Measurements from ENCODE around the gene TRAIP.

DNA sequence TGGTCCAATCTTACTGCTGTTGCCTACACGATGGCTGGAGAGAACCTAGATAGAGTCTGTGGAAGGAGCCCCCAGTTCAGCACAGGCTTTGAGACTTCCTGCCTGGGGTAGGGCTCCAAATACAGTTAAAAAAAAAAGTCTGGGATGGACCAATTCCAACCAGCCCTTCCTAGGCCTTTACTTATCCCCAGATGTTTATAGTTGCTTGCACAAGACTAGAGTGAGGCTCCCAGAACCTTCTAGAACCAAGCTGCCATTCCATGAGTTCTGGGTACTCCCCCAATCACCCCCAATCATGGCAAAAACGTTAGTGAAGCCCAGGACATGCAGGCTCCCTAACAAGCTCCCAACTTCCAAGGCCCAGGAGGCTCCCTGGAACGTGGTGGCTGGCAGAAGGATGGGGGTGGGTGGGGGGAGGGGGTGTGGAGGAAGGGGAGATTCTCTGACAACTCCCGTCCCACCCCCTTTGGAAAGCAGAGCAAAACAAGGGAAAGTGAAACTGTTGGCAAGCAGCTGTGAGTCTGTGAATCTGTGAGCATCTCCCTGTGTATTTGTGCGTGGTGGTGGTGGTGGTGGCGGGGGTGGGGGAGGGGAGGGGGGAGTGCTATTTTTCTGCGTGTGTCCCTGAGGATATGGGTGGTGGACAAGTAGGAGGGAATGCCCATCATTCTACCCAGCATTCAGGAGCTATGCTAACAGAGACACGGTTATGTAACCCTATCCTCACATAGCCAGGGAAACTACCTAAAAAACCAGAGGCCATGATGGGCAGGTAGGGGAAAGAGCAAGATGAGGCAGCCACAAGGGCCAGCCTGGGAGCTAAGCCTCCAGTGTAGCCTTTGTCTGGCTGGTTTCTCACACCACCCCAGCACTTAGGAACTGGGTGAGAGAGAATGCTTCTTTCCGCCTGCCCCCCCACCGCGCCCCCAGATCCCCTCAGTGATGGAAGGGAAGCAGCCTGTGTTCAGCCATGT lies 45.3 kb upstream of the TRAIP start:
- TF ChIP-seq, protein P1, sequence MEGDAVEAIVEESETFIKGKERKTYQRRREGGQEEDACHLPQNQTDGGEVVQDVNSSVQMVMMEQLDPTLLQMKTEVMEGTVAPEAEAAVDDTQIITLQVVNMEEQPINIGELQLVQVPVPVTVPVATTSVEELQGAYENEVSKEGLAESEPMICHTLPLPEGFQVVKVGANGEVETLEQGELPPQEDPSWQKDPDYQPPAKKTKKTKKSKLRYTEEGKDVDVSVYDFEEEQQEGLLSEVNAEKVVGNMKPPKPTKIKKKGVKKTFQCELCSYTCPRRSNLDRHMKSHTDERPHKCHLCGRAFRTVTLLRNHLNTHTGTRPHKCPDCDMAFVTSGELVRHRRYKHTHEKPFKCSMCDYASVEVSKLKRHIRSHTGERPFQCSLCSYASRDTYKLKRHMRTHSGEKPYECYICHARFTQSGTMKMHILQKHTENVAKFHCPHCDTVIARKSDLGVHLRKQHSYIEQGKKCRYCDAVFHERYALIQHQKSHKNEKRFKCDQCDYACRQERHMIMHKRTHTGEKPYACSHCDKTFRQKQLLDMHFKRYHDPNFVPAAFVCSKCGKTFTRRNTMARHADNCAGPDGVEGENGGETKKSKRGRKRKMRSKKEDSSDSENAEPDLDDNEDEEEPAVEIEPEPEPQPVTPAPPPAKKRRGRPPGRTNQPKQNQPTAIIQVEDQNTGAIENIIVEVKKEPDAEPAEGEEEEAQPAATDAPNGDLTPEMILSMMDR (IDR thresholded peaks at IDR 0.05) = no peak
- no peak for TF ChIP-seq POLR2A (IDR thresholded peaks at IDR 0.05)
